Measurements from ENCODE around the gene MBP.
"Not testable (repeated sequence)": the region's sequence is repeated elsewhere in the genome, so short reads cannot be mapped to it uniquely, and the experiment has no call there.

The MBP gene

DNA sequence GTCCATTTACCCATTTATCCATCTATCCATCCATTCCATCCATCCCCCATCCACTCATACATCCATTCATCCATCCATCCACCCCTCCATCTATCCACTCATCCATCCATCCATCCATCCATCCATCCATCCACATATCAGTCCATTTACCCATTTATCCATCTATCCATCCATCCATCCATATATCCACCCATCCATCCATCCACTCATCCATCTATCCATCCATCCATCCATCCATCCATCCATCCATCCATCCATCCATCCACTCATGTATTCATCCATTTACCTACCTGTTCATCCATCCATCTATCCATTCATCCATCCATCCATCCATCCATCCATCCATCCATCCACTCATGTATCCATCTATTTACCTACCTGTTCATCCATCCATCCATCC lies 113.9 kb downstream of the MBP start:
- not testable (repeated sequence) for DNase-seq

DNA sequence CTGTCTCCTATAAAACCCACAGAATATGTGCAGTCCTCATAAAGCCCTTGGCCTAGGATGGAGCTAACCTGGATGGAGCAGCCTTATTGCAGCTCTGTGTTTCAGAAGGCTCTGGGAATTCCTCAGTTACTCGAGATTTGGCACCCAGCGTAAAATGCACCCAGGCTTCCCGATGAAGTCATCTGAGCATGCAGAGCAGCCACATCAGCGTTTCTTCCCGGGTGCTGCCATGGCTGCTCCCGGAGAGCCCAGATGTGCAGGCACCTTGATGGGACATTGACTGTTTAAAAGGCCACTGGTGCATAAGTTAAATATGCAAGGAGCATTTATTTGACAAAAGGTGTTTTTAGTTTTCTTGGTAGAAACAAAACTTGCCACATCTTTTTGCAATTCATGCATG lies 115.2 kb downstream of the MBP start:
- DNase-seq, result no peak

DNA sequence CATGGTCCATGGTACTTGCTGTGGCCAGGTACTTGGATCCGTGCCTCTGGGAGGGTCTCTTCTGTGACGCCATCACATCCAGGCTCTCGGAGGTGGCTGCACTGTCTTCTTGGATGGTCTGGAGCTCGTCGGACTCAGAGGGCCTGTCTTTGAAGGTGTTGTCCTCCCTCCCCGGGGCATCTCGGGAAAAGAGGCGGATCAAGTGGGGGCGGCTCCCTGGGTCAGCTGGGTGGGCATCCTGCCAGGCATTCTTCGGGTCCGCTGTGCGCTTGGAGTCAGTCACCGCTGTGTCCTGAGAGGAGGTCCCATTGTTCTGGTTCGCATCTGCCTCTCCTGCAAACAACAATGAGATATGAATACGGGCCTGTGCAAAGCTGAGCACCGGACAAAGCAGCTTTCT lies 115.6 kb downstream of the MBP start:
- DNase-seq, result no peak

DNA sequence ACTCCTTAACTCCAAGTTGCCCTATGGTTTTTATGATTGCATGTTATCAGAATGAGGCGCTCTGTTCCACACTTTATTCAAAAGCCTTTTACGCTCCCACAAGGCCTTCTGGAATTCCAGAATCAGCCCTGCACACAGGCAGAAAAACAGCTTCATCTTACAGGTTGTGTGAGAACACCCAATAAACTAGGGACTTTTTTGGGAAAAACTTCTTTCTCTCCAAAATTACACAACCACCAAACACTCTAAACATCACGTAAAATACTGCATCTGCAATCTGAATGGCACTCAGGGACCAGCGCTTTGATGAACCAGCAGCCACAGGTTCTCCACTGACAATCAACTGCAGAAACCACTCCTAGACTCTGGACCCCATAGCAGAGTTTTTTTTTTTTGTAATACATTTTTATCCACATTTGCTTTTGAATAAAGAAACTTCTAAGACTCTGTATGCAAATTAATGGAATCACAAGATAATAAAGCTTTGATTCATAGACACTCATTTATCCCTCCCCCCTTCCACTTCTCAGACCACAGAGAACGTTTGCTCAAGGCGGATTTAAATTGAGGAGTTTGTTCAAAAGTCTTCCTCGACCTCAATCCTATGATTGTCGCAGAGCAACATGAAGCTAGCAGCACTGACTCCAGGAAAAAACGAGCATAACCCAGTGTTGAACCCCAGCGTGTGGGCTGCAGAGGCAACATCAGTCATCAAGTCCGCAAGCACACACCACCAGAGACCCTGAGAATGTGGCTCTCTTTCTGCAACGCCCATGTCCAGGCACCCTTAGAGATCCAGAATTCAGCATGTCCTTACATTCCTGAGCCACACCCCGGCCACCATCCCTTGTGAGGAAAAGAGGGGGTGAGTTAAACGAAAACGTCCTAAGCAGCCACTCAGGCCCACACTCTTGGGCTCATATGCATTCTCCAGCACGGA lies 116.5 kb downstream of the MBP start:
- no peak for DNase-seq

DNA sequence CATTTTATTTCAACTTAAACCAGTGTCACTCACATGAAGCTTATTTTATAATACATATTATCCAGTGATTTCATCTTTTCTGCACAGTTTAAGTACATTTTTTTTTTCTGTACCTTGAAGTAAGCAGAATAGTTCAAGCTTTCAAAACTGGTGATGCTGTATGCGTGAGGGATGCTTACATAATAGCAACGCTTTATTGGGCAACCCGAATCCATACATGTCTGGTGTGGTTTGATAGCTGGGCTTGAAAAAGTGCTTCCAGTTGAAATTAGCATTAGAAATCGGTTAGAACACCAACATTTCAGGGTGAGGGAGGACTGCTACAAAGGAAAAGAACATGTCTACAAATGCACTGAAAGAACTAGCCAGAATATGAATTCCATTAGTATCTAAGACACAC lies 117.4 kb downstream of the MBP start:
- peak; percentile 63 for DNase-seq

DNA sequence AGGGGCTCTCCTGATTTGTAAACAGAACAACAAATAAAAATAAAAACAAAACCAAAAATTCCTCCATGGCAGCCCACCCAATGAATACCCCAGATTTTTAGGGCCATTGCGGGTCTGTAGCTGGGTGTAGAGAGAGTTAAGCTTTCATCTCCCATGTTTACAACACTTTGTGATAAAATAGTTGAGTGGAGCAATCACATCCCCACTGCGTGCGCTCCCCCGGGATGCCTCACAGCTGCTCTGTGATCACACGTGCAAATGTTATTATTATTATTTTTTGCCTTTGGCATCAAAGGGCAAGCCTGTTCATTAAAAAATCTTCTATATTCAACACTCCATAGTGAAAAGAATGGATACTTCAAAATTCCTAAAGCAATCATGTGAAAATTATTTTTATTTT lies 118.0 kb downstream of the MBP start:
- DNase-seq, result no peak

DNA sequence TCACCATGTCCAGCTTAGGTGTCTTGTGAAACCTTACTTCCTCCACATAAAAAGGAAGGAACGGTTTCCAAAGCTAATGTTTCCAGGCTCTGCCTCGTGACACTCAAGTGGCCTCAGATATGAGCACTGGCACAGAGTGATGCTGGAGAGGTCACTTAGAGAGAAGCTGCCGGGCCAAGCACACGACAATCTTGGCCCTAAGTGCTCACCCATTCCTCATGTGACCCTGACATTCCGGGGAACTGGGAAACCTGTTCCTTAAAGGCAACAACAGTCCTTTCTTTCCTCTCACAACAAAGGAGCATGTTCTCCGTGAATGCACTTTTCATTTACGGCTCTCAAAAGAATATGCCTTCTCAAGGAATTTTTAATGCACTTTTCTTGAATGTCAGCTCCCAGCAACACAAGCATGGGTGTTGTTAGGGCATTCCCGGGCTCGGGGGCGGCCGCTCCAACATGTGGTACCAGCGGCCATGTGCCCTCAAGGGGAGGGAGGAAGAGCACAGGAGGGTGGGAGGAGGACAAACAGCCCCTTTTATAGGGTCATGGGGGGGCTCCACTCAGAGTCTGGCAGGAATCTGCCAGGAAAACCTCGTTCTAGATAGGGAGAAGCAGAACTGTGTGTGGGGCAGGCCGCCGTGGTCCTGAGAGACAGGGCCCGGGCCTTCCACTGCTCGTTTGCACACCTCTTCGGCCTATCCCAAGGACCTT lies 118.6 kb downstream of the MBP start:
- DNase-seq, result no peak

DNA sequence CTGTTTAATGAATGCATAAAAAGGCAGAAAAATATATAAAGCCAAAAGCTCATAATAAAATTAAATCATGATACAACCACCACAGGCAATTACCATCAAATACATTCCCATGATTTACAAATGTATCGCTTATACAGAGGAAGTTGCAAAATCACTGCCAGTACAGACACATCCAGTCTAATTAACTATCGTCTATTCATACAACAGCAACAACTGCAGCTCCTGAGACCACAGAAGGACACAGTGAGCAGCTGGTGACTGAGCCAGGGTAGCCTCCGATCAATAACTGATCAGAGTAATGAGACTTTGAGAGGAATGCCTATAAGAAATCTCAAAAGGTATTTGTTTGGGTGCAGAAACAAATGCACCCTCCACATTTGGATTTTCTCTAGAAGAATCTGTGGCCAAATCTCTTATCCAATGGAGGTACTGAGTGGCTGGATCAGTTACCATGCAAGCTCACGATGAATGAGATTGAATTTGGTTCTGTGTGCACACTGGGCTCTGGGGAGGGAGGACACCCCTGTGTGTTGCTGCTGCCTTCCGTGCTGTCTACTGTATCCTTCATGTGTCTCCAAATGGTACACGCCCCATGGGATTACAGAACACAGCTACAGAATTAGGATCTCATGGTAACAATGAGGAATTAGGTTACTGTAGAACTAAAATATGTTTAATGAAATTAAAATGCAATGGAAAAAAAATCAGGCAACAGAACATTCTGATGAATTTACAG lies 119.6 kb downstream of the MBP start:
- no peak for DNase-seq

DNA sequence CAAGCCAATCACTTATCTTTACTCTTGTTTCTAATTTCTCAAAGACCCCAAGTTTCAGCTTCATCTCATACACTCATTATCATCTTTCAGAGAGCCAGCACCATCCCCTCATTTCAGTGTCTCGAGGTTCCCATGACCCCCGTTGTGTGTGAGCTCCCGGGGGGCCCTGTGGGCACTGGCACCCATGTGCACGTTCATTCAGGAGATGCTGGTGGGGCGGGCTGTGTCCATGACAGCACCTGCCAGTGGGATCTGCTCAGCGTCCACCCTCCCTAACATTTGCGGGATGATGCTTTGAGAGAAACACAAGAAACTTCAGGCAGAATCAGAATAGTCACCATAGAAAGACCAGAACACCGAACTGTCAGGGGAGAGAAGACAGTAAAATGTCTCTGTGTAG lies 120.5 kb downstream of the MBP start:
- DNase-seq, result no peak

DNA sequence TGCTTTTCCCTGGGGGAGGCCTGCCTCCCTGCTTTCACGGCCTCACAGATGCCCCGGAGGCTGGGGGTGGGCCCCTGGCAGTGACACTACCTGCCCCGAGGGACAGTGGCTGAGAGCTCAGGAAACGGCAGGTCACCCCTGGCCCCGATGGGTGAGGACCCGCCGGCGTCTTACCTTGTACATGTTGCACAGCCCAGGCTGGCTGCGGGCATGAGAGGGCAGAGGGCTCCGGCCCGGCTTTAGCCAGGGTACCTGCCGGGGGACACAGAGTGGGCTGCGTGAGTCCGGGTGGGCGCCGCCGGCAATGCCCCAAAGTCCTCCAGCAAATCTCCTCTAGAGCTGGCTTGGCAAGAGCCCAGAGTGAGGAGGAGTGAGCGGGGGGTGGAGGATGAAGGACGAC lies 122.9 kb downstream of the MBP start:
- DNase-seq, result no peak

DNA sequence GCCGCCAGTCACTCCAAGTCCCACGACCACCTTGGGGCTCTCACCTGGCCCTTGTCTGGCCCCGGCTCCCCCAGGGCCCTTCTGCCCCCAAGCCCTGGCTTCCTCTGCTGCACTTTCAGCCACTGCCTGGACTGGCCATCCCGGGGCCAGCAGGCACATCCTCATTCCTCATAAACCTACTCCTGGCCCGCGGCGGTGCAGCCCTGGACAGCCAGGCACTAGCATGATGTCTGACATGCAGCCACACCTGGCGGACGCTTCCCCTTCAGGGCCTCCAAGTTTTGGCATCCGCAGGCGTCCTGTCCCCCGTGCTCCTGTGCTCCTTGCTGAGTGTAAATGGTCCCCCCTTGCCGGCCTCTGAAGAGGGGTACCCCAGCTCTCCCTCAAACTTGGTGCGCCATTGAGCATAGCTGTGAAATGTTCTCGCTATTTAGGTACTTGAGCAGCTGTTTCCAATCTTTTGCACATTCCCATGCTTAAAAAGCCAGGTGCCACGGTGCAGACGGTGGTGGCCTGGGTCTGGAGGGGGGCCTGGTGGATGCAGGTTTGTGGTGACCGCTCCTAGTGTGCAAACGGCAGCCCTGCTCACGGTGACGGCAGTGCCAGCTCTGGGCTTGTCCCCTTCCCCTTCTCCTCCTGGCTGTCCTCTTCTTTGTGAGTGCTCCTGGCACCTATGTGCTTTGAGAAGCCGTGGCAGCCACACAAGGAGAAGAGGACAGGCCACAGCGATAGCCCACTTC lies 123.8 kb downstream of the MBP start:
- no peak for DNase-seq

DNA sequence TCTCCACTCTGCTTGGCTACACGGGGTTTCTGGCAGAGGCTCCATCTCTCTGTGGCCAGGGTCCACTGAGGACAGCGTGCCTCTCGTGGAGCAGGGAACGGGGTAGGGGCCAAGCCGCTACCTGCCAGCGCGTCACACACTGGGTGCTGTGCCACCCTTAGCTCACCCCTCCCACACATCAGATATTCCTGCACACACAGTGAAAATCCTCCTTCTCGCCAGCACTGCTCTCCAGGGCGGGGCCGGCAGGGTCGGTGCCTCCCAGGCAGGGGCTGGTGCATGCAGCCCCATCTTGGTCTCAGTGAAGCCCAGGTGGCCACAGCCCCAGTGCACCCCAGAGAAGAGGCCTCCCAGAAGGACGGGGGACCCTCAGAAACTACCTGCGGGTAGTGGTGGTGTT lies 124.6 kb downstream of the MBP start:
- no peak for DNase-seq

DNA sequence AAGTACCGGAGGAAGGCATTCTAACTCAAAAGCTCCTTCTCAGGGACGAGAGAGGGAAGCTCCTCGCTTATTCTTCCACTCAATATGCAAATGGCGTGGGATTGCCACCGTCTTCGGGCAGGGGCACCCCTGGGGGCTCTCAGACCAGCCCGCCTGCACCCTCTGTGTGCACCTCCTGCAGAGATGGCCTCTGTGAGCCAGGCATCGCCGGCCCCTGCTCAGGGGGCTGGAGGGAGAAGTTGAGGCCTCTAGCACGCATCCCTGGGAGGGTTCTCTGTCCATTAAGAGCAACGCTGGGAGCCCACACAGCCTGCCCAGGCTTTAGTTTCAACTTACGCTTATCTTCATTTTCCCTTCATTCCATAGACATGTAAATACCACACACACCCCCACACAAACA lies 125.3 kb downstream of the MBP start:
- DNase-seq, result no peak

DNA sequence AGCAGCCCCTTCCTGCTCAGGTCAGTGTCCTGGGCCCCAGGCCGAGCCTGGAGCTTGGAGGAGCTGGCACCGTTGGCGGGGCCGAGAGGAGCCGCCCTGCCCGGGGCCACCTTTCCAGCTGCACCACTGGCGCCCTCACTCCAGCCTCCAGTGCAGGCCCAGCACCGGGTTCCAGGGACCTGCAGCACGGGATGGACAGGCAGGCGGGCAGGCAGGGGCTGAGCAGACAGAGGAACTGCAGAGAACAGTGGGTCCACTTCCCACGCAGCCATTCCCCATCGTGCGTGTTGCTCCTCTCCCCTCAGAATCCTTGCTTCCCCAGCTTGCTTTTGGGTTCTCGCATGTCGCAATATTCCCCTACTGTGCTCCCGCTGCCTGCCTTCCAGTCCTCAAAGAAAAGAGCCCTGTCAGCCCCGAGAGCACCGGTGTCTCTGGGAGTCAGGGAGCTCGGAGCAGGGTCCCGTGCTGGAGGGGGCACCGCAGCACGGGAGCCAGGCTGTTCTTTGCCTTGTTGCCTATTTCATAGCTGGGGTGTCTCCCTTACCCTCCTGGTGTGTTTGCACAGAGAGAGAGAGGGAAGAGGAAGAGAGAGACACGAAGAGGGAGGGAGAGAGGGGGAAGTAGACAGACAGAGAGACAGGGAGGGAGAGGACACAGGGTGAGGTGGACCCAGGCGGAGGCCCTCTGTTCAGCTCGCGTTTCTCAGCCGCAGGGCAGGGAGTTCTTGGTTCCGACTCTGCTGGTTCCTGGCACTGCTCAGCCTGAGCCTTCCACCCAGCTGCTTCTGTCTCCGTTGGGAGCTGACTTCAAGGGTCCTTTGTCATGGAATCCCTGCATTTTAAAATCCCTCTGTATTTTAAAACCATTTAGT lies 126.0 kb downstream of the MBP start:
- no peak for DNase-seq

DNA sequence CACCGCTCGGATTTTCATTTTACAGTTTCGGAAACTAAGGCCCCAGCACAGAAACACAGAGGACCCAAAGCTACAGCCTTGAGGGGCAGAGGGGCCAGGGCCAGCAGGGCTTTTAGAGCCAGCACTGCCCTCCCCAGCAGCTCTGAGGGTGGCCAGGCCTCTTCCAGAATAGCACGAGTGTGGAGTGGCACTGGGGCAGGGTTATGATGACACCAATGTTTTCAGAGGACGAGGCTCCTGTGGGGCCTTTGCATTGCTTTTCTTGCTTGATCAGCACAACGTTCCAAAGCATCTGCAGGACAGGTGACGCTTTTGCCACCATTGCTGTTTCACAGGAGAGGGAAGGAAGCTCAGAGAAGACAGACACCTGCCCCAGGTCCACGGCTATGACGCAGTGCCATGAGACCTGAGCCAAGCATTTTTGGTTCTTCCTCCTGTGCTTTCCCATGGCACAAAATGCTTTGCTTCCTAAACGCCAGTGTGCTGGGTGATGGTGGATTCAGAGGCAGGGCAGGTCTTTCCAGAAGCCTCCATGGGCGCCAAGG lies 126.9 kb downstream of the MBP start:
- no peak for DNase-seq

DNA sequence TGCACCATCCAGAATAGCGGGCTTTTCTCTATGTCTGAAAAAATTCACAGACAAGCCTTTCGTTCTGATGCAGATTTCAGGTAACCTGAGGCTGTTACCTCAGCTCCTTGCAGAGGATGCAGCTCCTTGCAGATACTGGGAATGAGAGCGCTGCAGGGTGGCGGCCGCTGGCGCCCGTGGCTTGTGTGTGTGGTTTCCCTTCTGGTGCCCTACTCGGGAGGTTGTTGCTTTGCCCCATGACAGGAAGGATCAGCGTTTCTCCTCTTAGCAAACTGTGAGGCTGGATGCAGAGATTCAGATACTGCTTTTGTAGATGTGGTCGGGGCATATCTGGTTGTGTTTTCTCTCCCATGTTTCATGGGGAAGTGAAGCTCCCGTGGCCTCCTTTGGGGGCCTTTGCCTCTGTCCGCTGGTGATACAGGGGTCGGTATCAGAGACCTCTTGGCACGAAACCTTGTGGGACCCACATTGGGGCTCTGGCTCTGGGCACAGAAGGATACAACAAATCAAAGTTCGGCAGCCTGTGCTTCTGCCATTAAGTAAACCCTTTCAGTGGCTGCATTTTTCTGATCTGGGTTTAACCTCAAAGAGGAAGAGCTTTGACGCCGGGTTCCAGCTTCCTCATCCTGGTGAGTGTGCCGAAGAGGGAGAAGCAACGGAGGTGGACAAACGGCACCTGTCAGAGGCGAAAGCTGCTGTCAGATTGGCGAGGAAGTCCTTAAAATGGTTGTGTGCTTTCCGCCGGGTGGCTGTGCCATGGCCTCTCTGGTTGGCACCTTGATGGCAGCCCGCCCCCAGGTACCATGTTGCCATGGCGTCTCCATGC lies 127.8 kb downstream of the MBP start:
- peak; percentile 77 for DNase-seq

DNA sequence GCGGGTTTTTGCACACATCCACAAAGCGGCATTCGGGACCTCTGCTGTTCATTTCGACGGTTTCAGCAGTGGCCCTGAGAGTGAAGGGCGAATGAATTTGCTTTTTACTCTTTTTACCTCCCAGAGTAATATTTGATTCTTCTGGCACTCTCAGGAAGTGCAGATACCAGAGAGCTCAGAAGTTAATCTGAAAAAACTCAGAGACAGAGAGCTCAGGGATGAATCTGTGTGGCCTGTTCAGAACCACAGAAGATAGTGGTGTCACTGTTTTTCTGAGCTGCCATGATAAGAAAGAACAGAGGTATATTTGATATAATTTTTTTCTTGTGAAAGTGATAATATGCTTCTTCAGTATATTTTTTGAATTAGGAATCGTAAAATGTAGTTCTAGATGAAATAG lies 129.3 kb downstream of the MBP start:
- DNase-seq, result peak; percentile 80

DNA sequence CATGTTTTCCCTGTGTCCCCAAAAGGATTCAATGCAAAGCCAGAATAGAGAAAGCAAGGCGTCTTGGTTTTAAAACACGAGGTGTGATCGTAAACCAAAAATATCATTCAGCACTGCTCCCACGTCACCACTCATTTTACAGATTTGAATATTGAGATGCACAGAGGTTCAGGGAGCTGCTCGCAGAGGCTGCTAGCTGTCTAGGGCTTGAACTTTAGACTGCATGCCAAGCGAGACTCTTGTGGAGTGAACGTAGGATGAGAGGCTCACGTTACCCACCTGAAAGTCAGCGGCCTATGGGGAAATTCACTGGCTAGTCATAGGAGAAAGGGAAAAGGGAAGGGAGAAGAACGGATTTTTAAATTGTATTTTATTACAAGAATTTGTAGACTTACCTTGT lies 130.1 kb downstream of the MBP start:
- DNase-seq, result no peak

DNA sequence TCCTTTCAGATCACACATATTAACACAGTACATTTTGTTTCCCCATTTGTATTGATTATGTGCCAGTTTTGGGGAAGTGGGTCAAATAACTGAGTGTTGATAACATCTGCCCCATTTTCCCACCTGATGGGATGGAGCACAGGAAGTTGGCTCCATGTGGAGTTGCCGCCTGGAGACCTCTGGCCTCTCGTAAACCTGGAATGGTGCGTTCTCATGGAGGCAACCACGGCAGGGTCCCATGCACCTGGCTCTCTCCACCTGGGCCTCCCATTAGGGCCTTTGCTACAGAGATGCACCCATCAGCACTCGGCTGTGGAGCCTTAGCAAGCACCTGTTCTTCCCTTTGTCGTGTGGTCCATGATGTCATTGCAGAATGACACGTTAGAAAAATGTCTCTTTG lies 130.6 kb downstream of the MBP start:
- no peak for DNase-seq

DNA sequence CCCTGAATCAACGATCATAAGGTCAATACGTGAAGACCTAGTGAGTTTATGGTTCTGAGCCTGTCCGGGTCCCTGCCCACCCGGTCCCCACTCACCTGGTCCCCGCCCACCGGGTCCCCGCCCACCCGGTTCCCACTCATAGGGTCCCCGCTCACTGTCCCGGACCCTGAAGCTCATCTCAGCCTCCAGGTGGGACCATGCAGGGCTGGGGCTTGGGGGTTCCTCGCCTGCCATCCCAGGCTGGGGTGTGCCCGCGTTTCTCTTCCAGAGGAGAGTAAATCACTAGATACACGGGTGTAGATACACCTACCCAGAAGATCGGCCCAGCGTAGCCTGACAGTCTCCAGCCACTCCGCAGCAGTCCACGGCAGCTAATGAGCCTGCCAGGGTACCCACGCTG lies 131.5 kb downstream of the MBP start:
- DNase-seq, result no peak

DNA sequence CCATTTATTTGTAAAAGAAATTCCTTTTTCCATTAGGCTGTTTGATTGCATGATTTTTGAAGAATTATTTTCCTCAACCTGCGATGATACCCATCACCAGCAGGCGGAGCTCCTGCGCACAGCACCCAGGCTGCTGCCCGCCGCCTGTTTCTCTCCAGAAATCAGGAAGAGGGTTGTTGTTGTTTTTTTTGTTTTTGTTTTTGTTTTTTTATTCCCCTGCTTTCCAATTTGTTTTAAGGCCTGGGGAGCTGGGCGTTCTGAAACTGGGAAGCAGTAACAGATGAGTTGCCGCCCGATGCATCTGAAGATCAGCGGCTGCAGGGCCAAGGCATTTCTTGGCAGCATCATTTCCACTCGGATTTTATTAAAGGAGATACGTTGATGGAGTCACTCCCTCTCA lies 132.1 kb downstream of the MBP start:
- peak; percentile 70 for DNase-seq

All from hematopoietic multipotent progenitor cell treated with erythropoietin and hydrocortisone succinate and interleukin-3 and kit ligand, for 4 days (in vitro differentiated cells).